NCI-H2029 treated with DMSO at 0.1 percent for 48 hours (cell line): ENCODE measurements around the gene FAM107A.
A peak's percentile ranks its signal among the peaks of the same experiment; 100 is the strongest.

Source experiments
- DNase-seq: peaks from one replicate; lab custom pipeline; 2025; lab: John Stamatoyannopoulos, UW

The FAM107A gene

GRCh38 chr3:58591517-58592510, 14.6 kb upstream of the FAM107A start:
- DNase-seq = no peak

DNA sequence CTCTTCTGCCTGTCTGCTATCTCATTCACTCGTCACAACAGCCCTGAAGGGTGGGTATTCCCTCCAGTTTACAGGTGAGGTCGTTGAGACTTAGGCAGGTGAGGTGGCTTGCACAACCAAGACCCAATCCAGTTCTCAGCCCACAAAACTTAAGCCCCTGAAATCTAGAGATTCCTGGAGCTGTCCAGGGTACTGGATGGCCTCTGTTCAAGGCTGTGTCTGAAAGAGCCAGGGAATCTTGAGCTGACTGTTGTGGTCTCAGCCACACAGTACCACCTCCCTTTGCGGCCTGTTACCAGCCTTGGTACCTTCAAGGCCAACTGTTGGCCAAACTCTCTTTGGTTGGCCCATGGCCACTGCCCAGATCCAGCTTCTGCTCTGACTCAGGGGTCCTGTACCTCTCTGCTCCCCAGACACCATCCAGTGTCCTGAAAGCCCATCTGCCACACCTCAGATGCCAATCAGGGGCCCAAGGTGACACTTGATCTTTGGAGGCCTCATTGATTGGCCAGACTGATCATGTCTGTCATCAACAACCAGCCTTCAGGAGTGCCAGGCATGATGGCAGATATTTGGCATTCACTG, 10.9 kb upstream of the FAM107A start:
- DNase-seq = no peak

DNA sequence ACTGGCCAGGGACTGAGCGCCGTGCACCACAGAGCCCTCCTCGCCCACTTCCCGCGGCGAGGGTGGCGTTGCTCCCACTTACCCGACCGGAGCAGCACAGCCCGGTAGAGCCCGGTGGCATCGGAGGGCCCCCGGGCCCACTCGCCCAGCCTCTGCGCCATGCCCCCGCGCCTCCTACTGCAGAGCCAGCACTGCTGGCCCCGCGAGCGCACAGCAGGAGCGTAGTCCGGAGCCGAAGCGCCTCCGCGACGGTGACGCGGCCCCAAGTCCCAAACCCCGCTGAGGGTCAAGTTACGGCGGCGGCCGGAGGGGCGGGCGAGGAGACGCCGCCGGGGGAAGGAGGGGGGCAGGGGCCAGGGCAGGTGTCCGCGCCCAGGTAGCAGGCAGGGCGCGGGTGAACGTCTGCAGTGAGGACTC, 9.6 kb upstream of the FAM107A start:
- DNase-seq = no peak

DNA sequence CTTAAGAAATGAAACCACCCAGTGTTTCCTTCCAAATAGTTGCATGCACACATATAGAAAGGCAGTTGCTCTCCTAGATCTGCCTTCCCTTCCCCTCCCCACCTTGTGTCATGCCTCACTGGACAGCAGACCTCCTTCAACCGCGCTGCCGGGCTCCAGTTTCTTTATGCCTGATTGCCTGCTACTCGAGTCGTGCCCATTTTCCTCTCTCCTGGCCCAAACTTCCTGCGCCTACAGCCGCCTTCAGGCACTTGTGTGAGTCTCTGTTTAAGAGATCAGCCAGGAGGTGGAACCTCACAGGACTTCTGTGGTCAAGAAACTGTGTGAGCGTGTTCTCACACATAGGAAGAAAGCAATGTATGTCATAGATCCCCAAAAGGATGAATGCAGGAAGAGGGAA, 8.8 kb upstream of the FAM107A start:
- DNase-seq = no peak

- no peak for DNase-seq
Observed at GRCh38 chr3:58585005-58585786, 8.0 kb upstream of the FAM107A start.

GRCh38 chr3:58584690-58585004, 7.5 kb upstream of the FAM107A start:
- DNase-seq = no peak

DNA sequence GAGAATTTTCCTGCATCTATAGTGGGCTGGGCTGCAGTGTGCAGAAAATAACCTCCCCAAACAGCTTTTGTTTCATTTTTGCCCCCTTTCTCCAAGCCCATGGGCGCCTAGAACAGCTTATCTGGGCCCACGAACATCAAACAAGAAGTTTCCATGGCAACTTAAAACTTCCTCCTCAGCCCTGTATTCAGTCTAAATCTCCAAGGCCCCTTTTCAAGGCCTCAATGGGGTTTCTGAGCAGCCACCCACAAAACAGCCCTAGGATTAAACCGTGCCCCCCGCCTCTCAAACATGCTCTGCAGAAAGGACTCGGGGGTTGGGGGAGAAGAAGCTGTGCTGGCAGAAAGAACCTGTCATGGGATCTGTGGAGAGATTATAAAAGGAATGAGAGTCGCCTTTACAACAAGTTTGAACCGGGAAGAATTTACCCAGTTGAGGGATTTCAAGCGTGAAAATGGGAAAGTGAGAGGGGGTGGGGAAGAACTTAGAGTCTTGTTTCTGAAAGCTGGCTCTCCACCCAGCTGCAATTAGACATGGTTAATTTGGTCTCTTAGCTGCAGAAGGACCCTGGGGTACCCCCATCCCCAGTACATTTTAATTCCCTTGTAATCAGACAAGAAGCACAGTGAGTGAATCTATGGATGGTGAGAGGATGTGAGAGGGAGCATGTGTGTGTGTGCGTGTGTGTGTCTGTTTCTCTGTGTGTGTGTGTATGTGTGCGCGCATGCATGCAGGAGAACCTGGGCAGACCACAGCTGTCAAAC, 4.3 kb upstream of the FAM107A start:
- DNase-seq = no peak

DNA sequence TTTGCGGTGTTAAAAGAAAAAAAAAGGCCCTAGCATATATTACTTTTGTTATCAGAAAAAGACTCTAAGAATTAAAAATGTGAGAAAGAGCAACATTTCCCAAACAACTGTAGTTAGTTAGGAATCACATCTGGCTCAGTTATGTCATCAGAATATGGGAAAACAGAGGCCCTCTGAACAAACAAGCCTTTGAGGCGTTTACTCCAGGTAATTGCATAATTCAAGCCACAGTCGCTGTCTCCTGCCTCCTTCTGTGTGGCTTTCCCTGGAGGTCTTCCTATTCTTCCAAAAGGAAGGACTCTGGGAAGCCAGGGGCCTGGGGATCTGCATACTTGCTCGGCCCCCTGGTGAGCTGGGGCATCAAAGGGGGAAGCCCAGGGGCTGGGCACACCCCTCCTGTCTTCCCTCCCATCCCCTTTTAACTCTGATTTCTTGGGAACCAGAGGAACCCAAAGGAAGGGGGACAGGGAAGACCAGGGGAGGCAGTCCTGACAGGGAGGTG, 3.7 kb upstream of the FAM107A start:
- DNase-seq = no peak

- DNase-seq = no peak
Observed at GRCh38 chr3:58578873-58579272, 1.7 kb upstream of the FAM107A start.

- no peak for DNase-seq
Observed at GRCh38 chr3:58576716-58577115, 475 bp downstream of the FAM107A start.

GRCh38 chr3:58575971-58576652, 1.1 kb downstream of the FAM107A start:
- no peak for DNase-seq

DNA sequence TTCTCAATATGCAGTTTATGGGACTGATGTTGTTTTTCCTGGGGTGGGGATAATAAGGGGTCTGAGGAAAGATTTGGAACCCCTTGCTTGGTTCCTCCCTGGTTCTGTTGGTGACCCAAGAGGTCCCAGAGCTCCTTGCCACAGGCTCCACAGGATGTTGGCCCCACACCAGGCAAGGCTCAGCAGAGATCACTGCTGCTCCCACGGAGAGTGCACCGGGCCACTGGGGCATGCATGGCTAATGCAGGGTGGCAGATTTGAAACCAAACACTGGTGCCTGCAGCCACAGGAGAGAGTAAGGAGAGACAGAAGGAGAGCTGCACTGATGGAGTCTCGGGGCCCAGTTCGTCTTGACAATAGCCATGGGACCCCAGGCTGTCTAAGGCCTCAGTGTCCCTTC, 2.5 kb downstream of the FAM107A start:
- no peak for DNase-seq

DNA sequence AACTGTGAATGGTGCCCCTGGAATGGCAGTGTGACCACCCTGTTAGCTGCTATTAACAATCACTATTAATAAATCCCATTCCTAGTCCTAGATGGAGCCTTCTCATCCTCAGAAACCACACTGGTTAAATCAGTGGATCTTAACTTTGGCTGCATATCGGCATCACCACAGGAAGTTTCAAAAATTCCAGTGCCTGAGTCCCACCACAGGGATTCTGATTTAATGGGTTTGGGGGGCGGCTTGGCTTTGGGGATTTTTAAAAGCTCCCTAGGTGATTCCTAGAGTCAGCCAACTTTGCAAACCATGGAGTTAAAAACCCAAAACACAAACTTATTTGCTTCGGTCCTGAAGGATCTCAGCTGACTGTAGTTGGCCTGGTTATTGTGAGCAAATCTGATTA, 3.1 kb downstream of the FAM107A start:
- no peak for DNase-seq

DNA sequence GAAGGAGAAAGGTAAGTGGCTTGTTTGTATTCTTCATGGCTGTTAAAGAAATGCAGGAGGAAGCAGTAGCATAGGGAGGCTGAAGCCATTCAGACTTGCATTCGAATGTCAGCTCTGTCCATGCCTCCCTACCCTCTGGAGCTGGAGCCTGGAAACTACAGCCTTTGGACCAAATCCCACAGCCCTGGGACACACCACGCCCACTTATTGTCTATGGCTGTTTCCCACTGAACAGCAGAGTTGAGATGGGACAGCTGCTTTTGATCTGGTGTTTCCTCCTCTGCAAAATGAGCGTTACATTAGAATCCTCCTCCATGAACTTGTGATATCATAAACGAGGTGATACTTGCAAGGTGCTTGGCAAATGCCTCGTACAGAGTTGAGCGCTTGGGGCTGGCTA, 3.6 kb downstream of the FAM107A start:
- DNase-seq = no peak

DNA sequence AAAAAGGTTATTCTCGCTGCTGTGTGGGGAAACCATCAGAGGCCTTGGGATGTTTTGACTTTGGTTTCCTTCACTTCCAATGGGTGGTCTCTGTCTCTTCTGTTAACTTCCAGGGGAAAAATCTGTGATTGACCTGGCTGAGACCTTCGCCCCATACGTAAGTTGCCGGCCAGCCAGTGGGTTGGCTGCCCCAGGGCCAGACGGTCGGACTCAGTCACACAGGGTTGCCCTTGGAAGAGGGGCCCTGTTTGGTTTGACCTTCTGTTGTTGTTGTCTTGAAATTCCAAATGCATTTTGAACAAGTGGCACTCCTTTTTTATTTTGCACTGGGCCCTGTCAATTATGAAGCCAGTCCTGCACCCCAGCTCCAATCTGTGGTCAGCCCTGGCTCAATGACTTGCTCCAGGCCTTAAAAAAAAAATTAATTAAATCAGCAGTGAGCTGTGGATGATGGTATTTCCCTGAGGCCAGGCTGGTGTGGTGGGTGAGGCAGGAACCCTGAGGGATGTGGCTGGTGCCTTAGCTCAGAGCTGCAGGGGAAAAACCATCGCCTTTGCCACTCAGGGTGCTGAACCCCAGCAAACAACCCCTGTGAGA, 4.5 kb downstream of the FAM107A start:
- DNase-seq = no peak

DNA sequence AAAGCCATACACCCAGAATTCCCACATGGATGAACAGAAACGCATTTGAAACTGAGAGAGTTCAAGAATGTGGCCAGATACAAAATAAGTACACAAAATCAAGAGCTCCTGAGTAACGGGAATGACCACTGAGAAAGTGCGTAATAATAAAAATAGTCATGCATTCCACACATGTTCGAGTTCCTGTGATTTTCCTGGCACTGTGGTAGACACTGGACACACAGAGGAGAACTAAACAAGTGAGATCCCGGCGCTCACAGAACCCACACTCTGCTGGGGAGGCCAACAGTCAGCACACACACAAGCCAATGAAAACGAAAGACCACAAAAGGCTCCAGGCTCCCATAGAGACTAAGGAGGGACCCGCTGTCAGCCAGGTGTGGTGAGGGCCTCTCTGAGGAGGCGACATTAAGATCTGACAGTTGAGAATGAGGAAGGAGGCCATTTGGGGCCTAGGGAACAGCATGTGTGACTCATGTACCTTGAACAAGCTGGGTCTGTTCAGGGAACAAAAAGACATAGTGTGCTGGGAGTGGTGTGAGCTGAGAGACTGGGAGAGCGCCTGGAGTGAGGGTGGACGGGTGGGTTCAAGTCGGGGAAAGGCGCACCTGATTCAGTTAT, 5.1 kb downstream of the FAM107A start:
- no peak for DNase-seq

GRCh38 chr3:58570851-58571250, 6.3 kb downstream of the FAM107A start:
- DNase-seq = no peak

DNA sequence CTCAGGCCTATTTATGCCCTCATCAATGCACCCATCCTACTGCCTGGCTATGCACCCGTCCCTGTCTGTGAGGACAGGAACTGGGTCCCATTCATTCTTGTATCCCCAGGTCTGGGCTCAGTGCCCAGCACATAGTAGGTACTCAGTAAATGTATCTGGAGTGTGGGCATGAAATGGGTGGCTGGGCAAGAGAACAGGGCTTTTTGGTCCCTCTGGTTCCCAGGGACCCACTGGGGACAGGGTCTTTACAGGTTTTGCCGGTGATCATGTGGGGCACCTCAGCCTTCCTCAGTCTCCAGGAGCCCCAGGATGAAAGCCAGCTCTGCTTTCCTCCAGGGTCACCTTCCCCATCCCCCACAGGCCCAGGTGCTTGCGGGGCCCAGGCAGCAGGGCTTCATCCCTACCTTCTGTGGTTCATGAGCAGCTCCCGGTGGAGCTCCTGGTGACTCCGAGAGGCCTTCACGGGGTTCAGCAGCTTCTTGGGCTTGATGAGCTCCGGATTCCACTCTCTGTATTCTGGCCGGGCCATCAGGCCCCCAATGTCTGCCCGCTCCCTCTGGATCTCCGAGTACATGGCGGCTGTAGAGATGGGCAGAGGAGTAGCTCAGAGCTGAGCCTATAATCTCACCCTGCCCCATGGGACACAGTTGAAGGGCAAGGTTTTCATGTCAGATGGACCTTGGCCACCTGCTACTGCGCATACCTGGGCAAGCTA, 7.7 kb downstream of the FAM107A start:
- DNase-seq = no peak

GRCh38 chr3:58568572-58569286, 8.5 kb downstream of the FAM107A start:
- DNase-seq = peak; percentile 15
